ENCODE data around the gene SMIM5. TPM values are rescaled to one million over a fixed set of nuclear protein-coding genes. Genes with fewer than 3 reads are reported as not detected.
"Not testable (repeated sequence)": the region's sequence is repeated elsewhere in the genome, so short reads cannot be mapped to it uniquely, and the experiment has no call there.

The SMIM5 gene
- total RNA-seq, 2 donors from 2014 or later, result 0.27 to 0.28 TPM

GRCh38 chr17:75591722-75592302 lies 41.4 kb upstream of the SMIM5 start:
- DNase-seq (ENCODE audit: low spot score), result no peak
- H3K36me3 ChIP-seq, result no peaks in the 10 kb centered on the region

GRCh38 chr17:75592348-75593020 lies 40.8 kb upstream of the SMIM5 start:
- no peak overlapping the region for H3K4me3 ChIP-seq
- H3K4me1 ChIP-seq (ENCODE audit: control insufficient read depth in 1 of 2, low read depth in 2 of 2), result peaks cover 0 to 19% of the 10 kb centered on the region in 2 donors
- no peak overlapping the region for H3K27ac ChIP-seq
- no peaks in the 10 kb centered on the region for H3K36me3 ChIP-seq
- H3K9me3 ChIP-seq, result no peaks in the 10 kb centered on the region
- ATAC-seq (ENCODE audit: insufficient number of reproducible peaks, low FRiP score, low read depth), result no peak
- no peak for TF ChIP-seq CTCF (IDR thresholded peaks at IDR 0.05)
- DNase-seq (ENCODE audit: low spot score), result no peak
- H3K27me3 ChIP-seq (replicated peaks; ENCODE audit: insufficient read depth), result no peaks in the 10 kb centered on the region

More at GRCh38 chr17:75591722-75592302, 41.4 kb upstream of the SMIM5 start:
- Histone ChIP-seq H3K4me1 (ENCODE audit: control insufficient read depth in 1 of 2, low read depth in 2 of 2) (peaks cover 0 to 22% of the 10 kb centered on the region in 2 donors), H3K27ac (no peak overlapping the region), H3K27me3 (replicated peaks; ENCODE audit: insufficient read depth) (no peaks in the 10 kb centered on the region), H3K9me3 (no peaks in the 10 kb centered on the region), H3K4me3 (no peak overlapping the region)
- ATAC-seq (ENCODE audit: insufficient number of reproducible peaks, low FRiP score, low read depth), result no peak
- TF ChIP-seq CTCF (IDR thresholded peaks at IDR 0.05), result no peak

- not testable (repeated sequence) for H3K27me3 ChIP-seq (replicated peaks; ENCODE audit: insufficient read depth); H3K4me3 ChIP-seq; ATAC-seq (ENCODE audit: insufficient number of reproducible peaks, low FRiP score, low read depth); H3K27ac ChIP-seq; H3K4me1 ChIP-seq (ENCODE audit: control insufficient read depth in 1 of 2, low read depth in 2 of 2); DNase-seq (ENCODE audit: low spot score); H3K9me3 ChIP-seq; H3K36me3 ChIP-seq
These were observed 39.8 kb upstream of the SMIM5 start for GRCh38 chr17:75593430-75593829.

GRCh38 chr17:75594499-75595283 lies 38.5 kb upstream of the SMIM5 start:
- Histone ChIP-seq H3K4me1 (ENCODE audit: control insufficient read depth in 1 of 2, low read depth in 2 of 2) (peaks cover 0 to 3% of the 10 kb centered on the region in 2 donors), H3K36me3 (no peaks in the 10 kb centered on the region), H3K27me3 (replicated peaks; ENCODE audit: insufficient read depth) (no peaks in the 10 kb centered on the region), H3K9me3 (no peaks in the 10 kb centered on the region), H3K27ac (no peak overlapping the region), H3K4me3 (no peak overlapping the region)
- TF ChIP-seq CTCF (IDR thresholded peaks at IDR 0.05), result no peak
- ATAC-seq (ENCODE audit: insufficient number of reproducible peaks, low FRiP score, low read depth), result no peak
- DNase-seq (ENCODE audit: low spot score), result no peak

- no peaks in the 10 kb centered on the region for H3K36me3 ChIP-seq
- no peak overlapping the region for H3K4me3 ChIP-seq
- TF ChIP-seq CTCF (IDR thresholded peaks at IDR 0.05), result no peak
- H3K27me3 ChIP-seq (replicated peaks; ENCODE audit: insufficient read depth), result no peaks in the 10 kb centered on the region
- no peaks in the 10 kb centered on the region for H3K9me3 ChIP-seq
- no peak for ATAC-seq (ENCODE audit: insufficient number of reproducible peaks, low FRiP score, low read depth)
- H3K27ac ChIP-seq, result no peak overlapping the region
- DNase-seq (ENCODE audit: low spot score), result no peak
- H3K4me1 ChIP-seq (ENCODE audit: control insufficient read depth in 1 of 2, low read depth in 2 of 2), result no peaks in the 10 kb centered on the region
These were observed 37.8 kb upstream of the SMIM5 start for GRCh38 chr17:75595284-75595919.

All from thoracic aorta (tissue), 2 donors.